AG09309 (cell line): ENCODE data around the gene ANKRD60.

ENCODE experiments used
- DNase-seq: peaks from one replicate; pipeline ENCODE4 v3.0.0-alpha.2; 2010; ENCODE audit warnings: low read depth
- H3K4me3 ChIP-seq: 2 replicates; pipeline ENCODE4 v1.5.1; 2011; ENCODE audit warnings: mild to moderate bottlenecking, low read depth, low read length, moderate library complexity; ENCODE audit not compliant: control insufficient read depth
- TF ChIP-seq, protein P1 (sequence below): IDR thresholded peaks from 2 replicates; pipeline ENCODE4 v1.5.1; 2011; ENCODE audit warnings: mild to moderate bottlenecking, low read depth, low read length, inconsistent platforms; ENCODE audit not compliant: insufficient read depth, control insufficient read depth; ENCODE audit errors: missing control alignments

ANKRD60 gene

DNA sequence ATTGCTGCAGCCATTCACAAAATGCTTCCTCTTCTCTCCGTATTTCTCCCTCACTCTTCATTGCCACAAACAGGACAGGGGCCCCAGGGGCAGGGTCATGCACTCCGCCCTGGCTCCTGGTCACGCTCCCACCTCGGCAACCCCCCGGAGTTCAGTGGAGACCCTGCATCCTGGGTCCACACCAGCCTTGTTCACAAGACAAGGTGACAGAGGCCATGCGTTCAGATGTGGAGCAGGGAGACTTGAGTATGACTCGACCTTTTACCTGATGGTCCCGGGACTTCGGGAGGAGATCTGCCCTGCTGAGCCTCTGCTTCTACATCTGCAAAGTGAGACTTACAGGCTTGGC lies 49.4 kb downstream of the ANKRD60 start:
- no peak for DNase-seq
- no peak overlapping the region for H3K4me3 ChIP-seq
- TF ChIP-seq, protein P1, sequence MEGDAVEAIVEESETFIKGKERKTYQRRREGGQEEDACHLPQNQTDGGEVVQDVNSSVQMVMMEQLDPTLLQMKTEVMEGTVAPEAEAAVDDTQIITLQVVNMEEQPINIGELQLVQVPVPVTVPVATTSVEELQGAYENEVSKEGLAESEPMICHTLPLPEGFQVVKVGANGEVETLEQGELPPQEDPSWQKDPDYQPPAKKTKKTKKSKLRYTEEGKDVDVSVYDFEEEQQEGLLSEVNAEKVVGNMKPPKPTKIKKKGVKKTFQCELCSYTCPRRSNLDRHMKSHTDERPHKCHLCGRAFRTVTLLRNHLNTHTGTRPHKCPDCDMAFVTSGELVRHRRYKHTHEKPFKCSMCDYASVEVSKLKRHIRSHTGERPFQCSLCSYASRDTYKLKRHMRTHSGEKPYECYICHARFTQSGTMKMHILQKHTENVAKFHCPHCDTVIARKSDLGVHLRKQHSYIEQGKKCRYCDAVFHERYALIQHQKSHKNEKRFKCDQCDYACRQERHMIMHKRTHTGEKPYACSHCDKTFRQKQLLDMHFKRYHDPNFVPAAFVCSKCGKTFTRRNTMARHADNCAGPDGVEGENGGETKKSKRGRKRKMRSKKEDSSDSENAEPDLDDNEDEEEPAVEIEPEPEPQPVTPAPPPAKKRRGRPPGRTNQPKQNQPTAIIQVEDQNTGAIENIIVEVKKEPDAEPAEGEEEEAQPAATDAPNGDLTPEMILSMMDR: no peak

GRCh38 chr20:58177799-58178198 lies 50.7 kb downstream of the ANKRD60 start:
- no peak for DNase-seq
- H3K4me3 ChIP-seq: no peak overlapping the region
- TF ChIP-seq, protein P1: no peak

GRCh38 chr20:58175836-58176235 lies 52.6 kb downstream of the ANKRD60 start:
- no peak overlapping the region for H3K4me3 ChIP-seq
- no peak for DNase-seq
- TF ChIP-seq, protein P1: no peak

GRCh38 chr20:58175425-58175824 lies 53.0 kb downstream of the ANKRD60 start:
- H3K4me3 ChIP-seq: no peak overlapping the region
- TF ChIP-seq, protein P1: no peak
- no peak for DNase-seq

DNA sequence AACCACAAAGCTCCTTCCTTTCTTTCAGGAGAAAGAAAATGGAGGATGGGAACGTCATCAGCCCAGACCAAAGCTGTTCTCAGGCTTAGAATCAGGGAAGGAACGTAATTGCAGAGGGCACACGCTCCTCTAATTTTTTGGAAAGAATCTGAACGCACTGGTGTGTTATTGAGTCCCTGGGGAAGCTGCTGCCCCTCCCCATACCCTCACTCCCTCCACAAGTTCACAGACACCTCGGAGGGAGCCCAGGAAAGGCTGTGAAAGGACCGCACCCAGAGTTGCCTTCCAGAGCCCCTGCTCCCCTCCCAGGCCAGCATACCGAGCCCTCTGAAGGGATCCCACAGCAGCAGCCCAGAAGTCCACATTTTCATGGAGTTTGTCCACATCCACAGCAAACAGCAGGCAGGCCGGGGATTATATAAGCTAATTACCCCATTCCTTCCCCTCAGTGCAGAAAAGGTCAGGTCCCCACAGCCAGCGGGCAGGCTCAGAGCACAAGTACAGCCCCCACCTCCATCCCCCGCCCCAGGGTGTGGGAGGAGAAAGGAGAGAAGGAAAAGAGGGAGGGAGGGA lies 53.7 kb downstream of the ANKRD60 start:
- TF ChIP-seq, protein P1: no peak
- H3K4me3 ChIP-seq: peak overlapping the region; percentile 14; the same call in 1 of the 2 replicates
- no peak for DNase-seq

- TF ChIP-seq, protein P1: no peak
- no peak overlapping the region for H3K4me3 ChIP-seq
- no peak for DNase-seq
Measured at GRCh38 chr20:58173930-58174707, 54.3 kb downstream of the ANKRD60 start.
